HEK293T (cell line): Measurements from ENCODE around the gene ACOXL.

ENCODE experiments used
- FOXK2 ChIP-seq: fragments of 450-650 bp; IDR thresholded peaks from 2 replicates; pipeline ENCODE4 v1.6.1; 2016; ENCODE audit warnings: mild to moderate bottlenecking
- HDGF ChIP-seq: fragments of 450-650 bp; IDR thresholded peaks from 2 replicates; pipeline ENCODE4 v1.6.1; 2017; ENCODE audit warnings: antibody characterized with exemption, borderline replicate concordance
- LEF1 ChIP-seq: fragments of 450-650 bp; IDR thresholded peaks from 2 replicates; pipeline ENCODE4 v1.6.1; 2017; ENCODE audit warnings: mild to moderate bottlenecking, borderline replicate concordance
- SP1 ChIP-seq: fragments of 450-650 bp; IDR thresholded peaks from 2 replicates; pipeline ENCODE4 v1.6.1; 2017
- SUZ12 ChIP-seq: fragments of 450-650 bp; IDR thresholded peaks from 2 replicates; pipeline ENCODE4 v1.6.1; 2016; ENCODE audit warnings: mild to moderate bottlenecking

GRCh38 chr2:111117598-111118480 lies 385.5 kb downstream of the ACOXL start:
- no peak for TF ChIP-seq SP1
- no peak for TF ChIP-seq SUZ12
- TF ChIP-seq FOXK2: no peak
- TF ChIP-seq LEF1: no peak
- no peak for TF ChIP-seq HDGF
